Thoracic aorta (tissue), 2 donors: ENCODE measurements around the gene EPHA5. TPM values are rescaled to one million over a fixed set of nuclear protein-coding genes. Genes with fewer than 3 reads are reported as not detected.
"Not testable (repeated sequence)": the region's sequence is repeated elsewhere in the genome, so short reads cannot be mapped to it uniquely, and the experiment has no call there.

Source experiments
- ATAC-seq: fragments of 150-250 bp; one replicate; pipeline ENCODE4 v1.8.0; 2017; ENCODE audit warnings: low read depth; ENCODE audit not compliant: insufficient number of reproducible peaks, low FRiP score
- DNase-seq: peaks from one replicate; pipeline ENCODE4 v3.0.0-alpha.2; 2020; ENCODE audit warnings: low spot score
- H3K27ac ChIP-seq, 2 donors: fragments of 200-600 bp; sonication (generic); 1 replicate in 1 of 2; 2 replicates in 1 of 2; pipeline ENCODE4 v1.5.1; 2016; ENCODE audit warnings: mild to moderate bottlenecking in 2 of 2, moderate library complexity in 2 of 2
- H3K27me3 ChIP-seq: fragments of 200-600 bp; sonication (generic); replicated peaks from 2 replicates; pipeline ENCODE4 v1.6.0; 2016; ENCODE audit warnings: mild to moderate bottlenecking; ENCODE audit not compliant: insufficient read depth
- H3K36me3 ChIP-seq: fragments of 200-600 bp; sonication (generic); one replicate; pipeline ENCODE4 v1.5.1; 2016
- H3K4me1 ChIP-seq, 2 donors: fragments of 200-600 bp; sonication (generic); 1 replicate in 1 of 2; 2 replicates in 1 of 2; pipeline versions ENCODE4 v1.5.1 to v1.6.0; 2016; ENCODE audit warnings: low read depth in 2 of 2, mild to moderate bottlenecking in 1 of 2; ENCODE audit not compliant: control insufficient read depth in 1 of 2
- H3K4me3 ChIP-seq: fragments of 200-600 bp; sonication (generic); 2 replicates; pipeline ENCODE4 v1.5.1; 2016; ENCODE audit warnings: mild to moderate bottlenecking
- H3K9me3 ChIP-seq: fragments of 200-600 bp; sonication (generic); 2 replicates; pipeline ENCODE4 v1.5.1; 2016
- total RNA-seq, 2 donors: library from RNA; depleted of rRNA; stranded (reverse); fragments of >200 nt; gene quantifications; one replicate each; pipeline versions ENCODE4 v1.1.0 to v1.2.3, GENCODE V29; 2016
- TF ChIP-seq, protein P1 (sequence below): fragments of 200-600 bp; sonication (generic); IDR thresholded peaks from one replicate; pipeline ENCODE4 v1.5.1; 2019; ENCODE audit warnings: antibody characterized with exemption

EPHA5 gene
- total RNA-seq, 2 donors from 2014 or later: 0.27 to 0.92 TPM

DNA sequence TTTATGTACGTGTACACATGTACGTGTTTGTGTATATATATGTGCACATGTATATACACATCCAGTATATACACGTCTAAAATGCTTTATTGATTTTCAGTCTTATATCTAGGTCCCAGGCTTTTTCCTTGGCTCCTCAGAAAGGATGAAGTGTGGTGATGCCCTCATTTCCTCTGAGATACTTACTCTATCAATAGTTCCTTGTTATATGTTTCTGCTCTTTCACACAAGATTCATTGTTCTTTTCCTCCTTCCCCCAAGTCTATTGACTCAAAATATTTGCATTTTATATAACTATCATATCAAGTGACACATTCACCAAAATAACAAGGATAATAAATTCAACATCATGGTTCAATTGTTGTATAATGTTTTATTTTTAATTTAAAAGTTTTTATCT lies 359.2 kb downstream of the EPHA5 start:
- DNase-seq: no peak
- TF ChIP-seq, protein P1, sequence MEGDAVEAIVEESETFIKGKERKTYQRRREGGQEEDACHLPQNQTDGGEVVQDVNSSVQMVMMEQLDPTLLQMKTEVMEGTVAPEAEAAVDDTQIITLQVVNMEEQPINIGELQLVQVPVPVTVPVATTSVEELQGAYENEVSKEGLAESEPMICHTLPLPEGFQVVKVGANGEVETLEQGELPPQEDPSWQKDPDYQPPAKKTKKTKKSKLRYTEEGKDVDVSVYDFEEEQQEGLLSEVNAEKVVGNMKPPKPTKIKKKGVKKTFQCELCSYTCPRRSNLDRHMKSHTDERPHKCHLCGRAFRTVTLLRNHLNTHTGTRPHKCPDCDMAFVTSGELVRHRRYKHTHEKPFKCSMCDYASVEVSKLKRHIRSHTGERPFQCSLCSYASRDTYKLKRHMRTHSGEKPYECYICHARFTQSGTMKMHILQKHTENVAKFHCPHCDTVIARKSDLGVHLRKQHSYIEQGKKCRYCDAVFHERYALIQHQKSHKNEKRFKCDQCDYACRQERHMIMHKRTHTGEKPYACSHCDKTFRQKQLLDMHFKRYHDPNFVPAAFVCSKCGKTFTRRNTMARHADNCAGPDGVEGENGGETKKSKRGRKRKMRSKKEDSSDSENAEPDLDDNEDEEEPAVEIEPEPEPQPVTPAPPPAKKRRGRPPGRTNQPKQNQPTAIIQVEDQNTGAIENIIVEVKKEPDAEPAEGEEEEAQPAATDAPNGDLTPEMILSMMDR: no peak
- no peak overlapping the region for H3K27ac ChIP-seq
- no peaks in the 10 kb centered on the region for H3K36me3 ChIP-seq
- no peaks in the 10 kb centered on the region for H3K27me3 ChIP-seq
- ATAC-seq: no peak
- no peaks in the 10 kb centered on the region for H3K4me1 ChIP-seq
- no peaks in the 10 kb centered on the region for H3K9me3 ChIP-seq
- no peak overlapping the region for H3K4me3 ChIP-seq

DNA sequence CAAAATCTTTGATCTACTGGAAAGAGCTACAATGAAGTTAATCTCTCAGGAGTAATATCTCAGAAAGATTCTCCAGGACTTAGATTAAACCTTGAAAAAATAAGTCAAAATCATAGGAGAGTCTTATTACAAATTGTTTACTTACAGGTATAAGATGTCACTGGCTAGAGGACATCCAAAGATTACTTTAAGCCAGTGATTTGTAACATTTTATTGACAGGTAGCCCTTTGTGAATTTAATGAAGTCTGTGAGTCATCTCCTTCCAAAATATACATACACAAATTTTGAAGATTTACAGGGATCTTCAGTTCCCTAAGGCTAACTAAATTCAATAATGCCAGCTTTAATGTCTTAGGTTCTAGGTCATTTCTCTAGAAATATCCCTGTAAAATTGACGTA lies 359.7 kb downstream of the EPHA5 start:
- Histone ChIP-seq H3K27ac (no peak overlapping the region), H3K4me1 (no peaks in the 10 kb centered on the region), H3K9me3 (no peaks in the 10 kb centered on the region), H3K27me3 (no peaks in the 10 kb centered on the region), H3K36me3 (no peaks in the 10 kb centered on the region), H3K4me3 (no peak overlapping the region)
- TF ChIP-seq, protein P1: no peak
- no peak for ATAC-seq
- no peak for DNase-seq

DNA sequence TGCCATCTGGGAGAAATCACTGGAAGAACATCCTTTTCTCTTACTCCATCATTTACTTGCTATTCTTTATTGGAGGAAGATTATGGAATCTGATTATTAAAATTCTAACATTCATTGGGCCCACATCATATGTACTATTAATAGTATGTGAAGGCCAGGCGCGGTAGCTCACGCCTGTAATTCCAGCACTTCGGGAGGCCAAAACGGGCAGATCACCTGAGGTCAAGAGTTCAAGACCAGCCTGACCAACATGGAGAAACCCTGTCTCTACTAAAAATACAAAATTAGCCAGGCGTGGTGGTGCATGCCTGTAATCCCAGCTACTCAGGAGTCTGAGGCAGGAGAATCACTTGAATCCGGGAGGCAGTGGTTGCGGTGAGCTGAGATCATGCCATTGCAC lies 361.7 kb downstream of the EPHA5 start:
- not testable (repeated sequence) for H3K4me1 ChIP-seq, H3K4me3 ChIP-seq, H3K9me3 ChIP-seq, DNase-seq, ATAC-seq, H3K36me3 ChIP-seq, H3K27me3 ChIP-seq, H3K27ac ChIP-seq

DNA sequence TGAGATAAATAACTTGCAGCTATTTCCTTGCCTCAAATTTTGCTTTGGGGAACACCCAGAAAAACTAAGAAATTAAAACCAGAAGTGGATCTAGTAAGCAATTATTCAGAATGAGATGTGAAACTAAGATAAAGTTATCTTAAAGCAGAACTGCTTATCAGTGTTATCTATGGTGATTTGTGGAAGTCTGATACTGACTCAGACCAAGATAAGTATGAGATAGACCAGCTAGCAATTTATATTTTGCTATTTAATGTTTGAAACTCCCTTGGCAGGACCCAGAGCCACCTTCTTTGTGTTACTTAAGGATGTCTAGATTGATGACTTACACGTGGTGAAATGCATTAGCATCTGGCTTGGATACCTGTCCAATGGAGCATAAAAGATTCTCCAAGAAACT lies 368.1 kb downstream of the EPHA5 start:
- Histone ChIP-seq H3K36me3 (no peaks in the 10 kb centered on the region), H3K27ac (no peak overlapping the region), H3K4me1 (no peaks in the 10 kb centered on the region), H3K27me3 (no peaks in the 10 kb centered on the region), H3K9me3 (no peaks in the 10 kb centered on the region), H3K4me3 (no peak overlapping the region)
- ATAC-seq (no peak), DNase-seq (no peak)
- TF ChIP-seq, protein P1: no peak

DNA sequence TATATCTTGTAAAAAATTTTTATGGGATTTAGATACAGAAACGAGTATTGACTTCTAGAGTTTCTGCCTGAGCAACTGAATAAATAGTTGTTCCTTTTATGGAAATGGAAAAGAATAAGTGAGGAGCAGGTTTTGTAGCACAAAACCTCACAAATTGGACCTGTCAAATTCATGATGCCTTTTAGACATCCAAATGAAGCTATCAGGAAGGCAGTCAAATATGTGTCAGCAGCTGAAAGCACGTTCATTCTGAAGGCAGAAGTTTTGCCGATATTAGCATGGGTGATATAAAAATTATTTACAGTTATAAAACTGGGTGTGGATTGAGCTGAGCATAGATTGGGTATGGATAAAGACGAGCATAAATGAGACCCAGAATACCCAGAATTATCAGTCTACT lies 374.0 kb downstream of the EPHA5 start:
- H3K4me3 ChIP-seq: no peak overlapping the region
- DNase-seq: no peak
- H3K27ac ChIP-seq: no peak overlapping the region
- H3K36me3 ChIP-seq: no peaks in the 10 kb centered on the region
- no peak for ATAC-seq
- H3K27me3 ChIP-seq: no peaks in the 10 kb centered on the region
- no peaks in the 10 kb centered on the region for H3K9me3 ChIP-seq
- TF ChIP-seq, protein P1: no peak
- no peaks in the 10 kb centered on the region for H3K4me1 ChIP-seq

DNA sequence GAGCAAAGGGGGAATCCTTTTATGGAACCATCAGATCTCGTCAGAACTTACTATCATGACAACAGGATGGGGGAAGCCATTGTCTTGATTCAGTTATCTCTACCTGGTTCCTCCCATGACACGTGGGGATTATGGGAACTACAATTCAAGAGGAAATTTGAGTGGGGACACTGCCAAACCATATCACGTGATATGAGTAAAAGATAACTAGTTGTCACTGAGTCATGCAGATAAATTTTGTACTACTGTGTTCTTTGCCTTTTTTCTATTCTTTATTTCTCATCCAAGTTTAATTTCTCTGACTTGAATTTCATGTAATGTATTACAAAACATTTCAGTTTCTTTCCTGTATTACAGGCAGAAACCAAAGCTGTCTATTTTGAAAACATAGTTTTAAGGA lies 383.2 kb downstream of the EPHA5 start:
- no peaks in the 10 kb centered on the region for H3K36me3 ChIP-seq
- DNase-seq: no peak
- no peak overlapping the region for H3K4me3 ChIP-seq
- H3K9me3 ChIP-seq: no peaks in the 10 kb centered on the region
- TF ChIP-seq, protein P1: no peak
- H3K27ac ChIP-seq: no peak overlapping the region
- H3K4me1 ChIP-seq: no peaks in the 10 kb centered on the region
- no peaks in the 10 kb centered on the region for H3K27me3 ChIP-seq
- no peak for ATAC-seq
